GM12878 (cell line): ENCODE data around the gene KIAA1217. TPM values are rescaled to one million over a fixed set of nuclear protein-coding genes. Genes with fewer than 3 reads are reported as not detected.

Experiments used
- BCLAF1 ChIP-seq: fragments of 450-650 bp; IDR thresholded peaks from 2 replicates; pipeline ENCODE4 v1.6.1; 2017; ENCODE audit warnings: antibody characterized with exemption, mild to moderate bottlenecking, moderate library complexity
- BHLHE40 ChIP-seq, 2 experiments: fragments of 450-650 bp in 1 of 2; IDR thresholded peaks; 2 replicates each; pipeline ENCODE4 v1.6.1; 2011 to 2017; ENCODE audit warnings: low read depth in 2 of 2, borderline replicate concordance in 1 of 2, improper control_type of control experiment in 1 of 2, low read length in 1 of 2, mild to moderate bottlenecking in 1 of 2
- CBFB ChIP-seq: IDR thresholded peaks from 2 replicates; pipeline ENCODE4 v1.6.1; 2016; ENCODE audit warnings: antibody characterized with exemption, low read depth
- EP300 ChIP-seq, 2 experiments: fragments of 150-350 bp in 1 of 2; IDR thresholded peaks; 2 replicates each; pipeline ENCODE4 v1.6.1; 2011 to 2012; ENCODE audit warnings: low read depth in 2 of 2, low read length in 2 of 2, borderline replicate concordance in 1 of 2, improper control_type of control experiment in 1 of 2, inconsistent platforms in 1 of 2; ENCODE audit not compliant: control insufficient read depth in 1 of 2
- NFYA ChIP-seq: IDR thresholded peaks from 2 replicates; pipeline ENCODE4 v1.6.1; 2011; ENCODE audit warnings: low read depth, mild to moderate bottlenecking, low read length, improper control_type of control experiment, borderline replicate concordance
- POLR2AphosphoS5 ChIP-seq: IDR thresholded peaks from 2 replicates; pipeline ENCODE4 v1.6.1; 2011; ENCODE audit warnings: mild to moderate bottlenecking, low read length, inconsistent platforms
- RUNX3 ChIP-seq: IDR thresholded peaks from 2 replicates; pipeline ENCODE4 v1.6.1; 2012; ENCODE audit warnings: low read length, inconsistent platforms
- SKIL ChIP-seq: fragments of 450-650 bp; IDR thresholded peaks from 2 replicates; pipeline ENCODE4 v1.6.1; 2017; ENCODE audit warnings: mild to moderate bottlenecking, low read depth, inconsistent platforms; ENCODE audit not compliant: poor library complexity, severe bottlenecking
- STAT1 ChIP-seq: fragments of 450-650 bp; conservative IDR thresholded peaks from 2 replicates; pipeline ENCODE4 v1.6.1; 2014; ENCODE audit warnings: antibody characterized with exemption, mild to moderate bottlenecking
- ZNF207 ChIP-seq: fragments of 450-650 bp; IDR thresholded peaks from 2 replicates; pipeline ENCODE4 v1.6.1; 2014; ENCODE audit warnings: antibody characterized with exemption, mild to moderate bottlenecking, borderline replicate concordance
- ZNF217 ChIP-seq: fragments of 450-650 bp; IDR thresholded peaks from 2 replicates; pipeline ENCODE4 v1.6.1; 2017; ENCODE audit warnings: antibody characterized with exemption, mild to moderate bottlenecking
- polyA plus RNA-seq, 11 experiments: library from polyadenylated mRNA; depleted of rRNA in 4 of 11; unstranded in 6 of 11; stranded (reverse) in 5 of 11; fragments of >200 nt; fragmentation: Nextera tagmentation in 4 of 11; fragmentation: Illumina TruSeq in 1 of 11; extraction: Ambion mirVana in 4 of 11; extraction: Trizol in 1 of 11; gene quantifications; 1 replicate in 1 of 11; 2 replicates in 10 of 11; pipeline versions ENCODE4 v1.2.1 to v1.2.3, GENCODE V29; 2011 to 2016; ENCODE audit warnings: inconsistent platforms in 2 of 11, missing spikeins in 2 of 11, low read depth in 1 of 11
- total RNA-seq, 4 experiments: library from RNA; depleted of rRNA in 3 of 4; stranded (reverse); fragments of >200 nt in 3 of 4; fragmentation: Illumina TruSeq in 1 of 4; extraction: Trizol in 1 of 4; gene quantifications; 2 replicates each; pipeline versions ENCODE4 v1.2.1 to v1.2.3, GENCODE V29; 2013 to 2021

KIAA1217 gene
- total and polyA plus RNA-seq, 10 of the 15 experiments (the other 5 are each of a cell fraction or from before 2014, with no cell fraction given): 0.57 to 3.8 (median 2.1) TPM

GRCh38 chr10:24201503-24202180, 7.3 kb upstream of the KIAA1217 start (continued):
- no peak for TF ChIP-seq SKIL
- TF ChIP-seq CBFB: no peak
- TF ChIP-seq BHLHE40 (IDR thresholded peaks at IDR 0.05; ENCODE audit: borderline replicate concordance in 1 of 2, low read depth in 2 of 2, low read length in 1 of 2): no peak
- TF ChIP-seq ZNF207: no peak
- TF ChIP-seq RUNX3: no peak
- no peak for TF ChIP-seq ZNF217
- no peak for TF ChIP-seq NFYA
- no peak for TF ChIP-seq STAT1
- TF ChIP-seq EP300 (IDR thresholded peaks at IDR 0.05; ENCODE audit: borderline replicate concordance in 1 of 2, control insufficient read depth in 1 of 2, low read depth in 2 of 2, low read length in 2 of 2): no peak
- TF ChIP-seq POLR2AphosphoS5: no peak
- no peak for TF ChIP-seq BCLAF1
